Panc1 (cell line): ENCODE measurements around the gene UQCC5. TPM values are rescaled to one million over a fixed set of nuclear protein-coding genes. Genes with fewer than 3 reads are reported as not detected.

Source experiments
- ATAC-seq: fragments of 200-7000 bp; cut with Tn5 transposase; 2 replicates; pipeline ENCODE4 v1.9.1; 2020; ENCODE audit warnings: mild to moderate bottlenecking, moderate library complexity
- BruUV-seq: library from RNA; stranded (reverse); fragments of 400-500 nt; replicated peaks from 2 replicates; lab custom pipeline; 2021; lab: Mats Ljungman, UMichigan
- CTCF ChIA-PET: fragments of 300-600 bp; sonication (Branson Sonifier 250); formaldehyde crosslinking; loops from one replicate; lab custom pipeline; 2022; ENCODE audit warnings: antibody characterized with exemption; lab: Charles Lee
- POLR2A ChIA-PET: fragments of 300-600 bp; sonication (Branson Sonifier 250); formaldehyde crosslinking; loops from one replicate; lab custom pipeline; 2022; ENCODE audit warnings: antibody characterized with exemption; lab: Charles Lee
- DNase-seq: peaks from one replicate; pipeline ENCODE4 v3.0.0-alpha.2; 2010; ENCODE audit warnings: low read depth, low spot score
- H3K27ac ChIP-seq: 2 replicates; pipeline ENCODE4 v1.5.1; 2011; ENCODE audit warnings: mild to moderate bottlenecking, low read length, inconsistent platforms
- H3K27me3 ChIP-seq: fragments of 200-500 bp; sonication (Bioruptor generic); 2 replicates; pipeline ENCODE4 v1.6.0; 2014; ENCODE audit warnings: low read length, inconsistent platforms; ENCODE audit not compliant: control insufficient read depth, insufficient read depth
- H3K36me3 ChIP-seq: fragments of 200-500 bp; sonication (Bioruptor generic); 2 replicates; pipeline ENCODE4 v1.5.1; 2014; ENCODE audit warnings: inconsistent platforms, mild to moderate bottlenecking, low read length, moderate library complexity; ENCODE audit not compliant: control insufficient read depth, insufficient read depth
- H3K4me1 ChIP-seq: 2 replicates; pipeline ENCODE4 v1.5.1; 2011; ENCODE audit warnings: inconsistent platforms, mild to moderate bottlenecking, low read length, moderate library complexity; ENCODE audit not compliant: control insufficient read depth, insufficient read depth
- H3K4me3 ChIP-seq, 2 experiments: 2 replicates each; pipeline ENCODE4 v1.5.1; 2011 to 2012; ENCODE audit warnings: low read depth in 2 of 2, low read length in 2 of 2, mild to moderate bottlenecking in 2 of 2, inconsistent platforms in 1 of 2, moderate library complexity in 1 of 2
- H3K9me3 ChIP-seq: fragments of 200-500 bp; sonication (Bioruptor generic); 2 replicates; pipeline ENCODE4 v1.5.1; 2014; ENCODE audit warnings: low read depth, mild to moderate bottlenecking, inconsistent platforms, low read length, moderate library complexity; ENCODE audit not compliant: control insufficient read depth, insufficient read depth
- POLR2AphosphoS5 ChIP-seq: IDR thresholded peaks from 2 replicates; pipeline ENCODE4 v1.6.1; 2012; ENCODE audit warnings: mild to moderate bottlenecking, low read depth, low read length, moderate library complexity
- SIN3A ChIP-seq: IDR thresholded peaks from 2 replicates; pipeline ENCODE4 v1.6.1; 2012; ENCODE audit warnings: low read depth, mild to moderate bottlenecking, low read length, moderate library complexity, borderline replicate concordance; ENCODE audit not compliant: insufficient read depth
- TCF7L2 ChIP-seq: IDR thresholded peaks from 2 replicates; pipeline ENCODE4 v1.6.1; 2011; ENCODE audit warnings: mild to moderate bottlenecking, low read depth, low read length, inconsistent platforms
- in situ Hi-C: cut with HindIII; loops from 2 replicates; pipeline ENCODE4 v1.10.0; 2016; ENCODE audit warnings: low sequenced_read_pairs, low pct_unique_long_range_greater_than_20kb
- intact Hi-C: fragments of 100-400 bp; cut with micrococcal nuclease; formaldehyde crosslinking; loops from one replicate; pipeline ENCODE4 v1.10.0; 2022; ENCODE audit not compliant: unreplicated experiment
- total RNA-seq: library from RNA; stranded (reverse); gene quantifications from one replicate; pipeline ENCODE4 v1.2.1, GENCODE V29; 2021; ENCODE audit not compliant: unreplicated experiment
- TF ChIP-seq, protein P1 (sequence below): fragments of 450-650 bp; IDR thresholded peaks from 2 replicates; pipeline ENCODE4 v1.5.1; 2017; ENCODE audit warnings: mild to moderate bottlenecking
- TF ChIP-seq, protein P2 (sequence below), 2 experiments: IDR thresholded peaks; 2 replicates each; pipeline ENCODE4 v1.6.1; 2011 to 2012; ENCODE audit warnings: low read depth in 2 of 2, control low read depth in 1 of 2, low read length in 1 of 2, mild to moderate bottlenecking in 1 of 2, moderate library complexity in 1 of 2; ENCODE audit not compliant: insufficient read depth in 1 of 2

UQCC5 gene
- total RNA-seq, 1 experiment from 2014 or later = 27.3 TPM

DNA sequence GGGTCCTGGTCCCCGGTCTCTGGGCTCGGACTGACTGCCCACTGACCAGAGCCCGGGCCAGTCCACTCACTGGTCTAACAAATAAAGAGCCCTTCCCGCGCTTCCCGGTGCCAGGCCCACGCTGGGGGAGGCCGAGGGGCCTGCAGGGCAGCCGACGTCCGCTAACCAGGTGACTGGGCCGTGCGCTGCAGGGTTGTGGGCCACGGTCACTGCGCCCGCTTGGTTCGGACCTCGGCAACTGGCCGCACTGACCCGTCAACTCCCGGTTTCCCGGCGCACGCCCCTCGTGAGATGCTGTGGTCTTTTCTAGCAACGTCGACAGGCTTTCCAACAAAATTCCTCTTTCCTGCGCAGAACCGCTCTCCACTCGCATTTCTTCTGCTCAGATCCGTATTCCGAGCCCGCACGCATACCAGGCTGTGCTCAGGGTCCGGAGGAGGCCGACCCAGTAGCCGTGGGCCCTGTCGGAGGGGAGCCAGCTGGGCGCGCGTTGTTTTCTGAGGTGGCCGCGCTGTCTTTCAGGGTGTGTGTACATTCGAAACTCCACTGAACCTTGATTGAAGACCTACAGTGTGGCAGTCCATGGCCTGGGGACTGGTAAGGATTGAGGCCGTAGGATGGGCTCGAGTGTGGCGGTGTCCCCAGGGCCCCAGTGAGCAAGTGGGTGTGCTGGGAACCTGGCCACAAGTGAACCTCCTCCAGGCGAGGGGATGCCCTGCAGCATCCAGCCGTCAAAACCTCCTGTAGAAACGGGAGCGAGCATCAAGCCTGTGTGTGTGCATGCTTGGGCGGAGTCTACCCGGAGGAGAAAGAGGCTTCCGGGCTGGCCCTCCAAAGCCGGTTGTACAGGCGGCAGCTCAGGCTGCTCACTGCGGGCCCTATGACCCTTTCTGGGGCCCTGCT, 1.9 kb upstream of the UQCC5 start:
- Histone ChIP-seq H3K27ac (peak overlapping the region; percentile 77), H3K36me3 (no peaks in the 10 kb centered on the region; the same call in 1 of the 2 replicates), H3K4me1 (peaks cover 21% of the 10 kb centered on the region), H3K27me3 (no peaks in the 10 kb centered on the region), H3K4me3 (peak overlapping the region; percentile 49 to 54), H3K9me3 (no peaks in the 10 kb centered on the region)
- POLR2A ChIA-PET = no interaction called here
- peak; percentile 20; the same call in 1 of the 2 replicates for ATAC-seq
- CTCF ChIA-PET = no interaction called here
- intact Hi-C loops (no loop called here), in situ Hi-C loops (no loop called here)
- TF ChIP-seq SIN3A (no peak), TCF7L2 (no peak), POLR2AphosphoS5 (no peak)
- no TSS peak for BruUV-seq
- DNase-seq = no peak

DNA sequence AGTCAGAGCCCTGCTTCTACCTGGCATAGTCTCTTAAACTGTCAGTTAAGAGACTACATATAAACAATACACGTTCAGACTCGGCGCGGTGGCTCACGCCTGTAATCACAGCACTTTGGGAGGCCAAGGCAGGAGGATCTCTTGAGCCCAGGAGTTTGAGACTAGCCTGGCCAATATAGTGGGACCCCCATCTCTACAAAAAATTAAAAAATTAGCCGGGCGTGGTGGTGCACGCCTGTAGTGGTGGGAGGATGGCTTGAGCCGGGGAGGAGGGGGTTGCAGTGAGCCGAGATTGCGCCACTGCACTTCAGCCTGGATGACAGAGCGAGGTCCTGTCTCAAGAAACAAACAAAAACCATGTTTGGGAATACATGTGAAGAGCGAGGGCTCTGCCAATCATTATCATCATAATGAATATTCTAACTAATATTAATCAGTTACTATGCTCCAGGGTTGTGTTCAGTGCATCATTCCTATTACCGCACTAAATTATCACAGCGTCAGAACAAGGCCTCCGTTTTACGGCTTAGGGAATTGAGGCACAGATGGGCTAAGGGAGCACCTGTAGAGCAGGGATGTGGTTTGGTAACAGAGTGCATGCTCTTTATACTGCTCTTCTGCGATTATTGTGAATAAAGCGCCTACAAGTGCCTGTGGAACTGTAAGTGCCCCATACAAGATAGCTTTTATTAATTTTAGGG, 844 bp upstream of the UQCC5 start:
- Histone ChIP-seq H3K27ac (peak overlapping the region; percentile 82), H3K4me1 (peaks cover 21% of the 10 kb centered on the region), H3K27me3 (no peaks in the 10 kb centered on the region), H3K36me3 (no peaks in the 10 kb centered on the region; the same call in 1 of the 2 replicates), H3K4me3 (peak overlapping the region; percentile 25 to 49; a peak in 3 of 4 replicates), H3K9me3 (no peaks in the 10 kb centered on the region)
- intact Hi-C loops = no loop called here
- BruUV-seq = no TSS peak
- DNase-seq = no peak
- in situ Hi-C loops = no loop called here
- TF ChIP-seq, protein P1, sequence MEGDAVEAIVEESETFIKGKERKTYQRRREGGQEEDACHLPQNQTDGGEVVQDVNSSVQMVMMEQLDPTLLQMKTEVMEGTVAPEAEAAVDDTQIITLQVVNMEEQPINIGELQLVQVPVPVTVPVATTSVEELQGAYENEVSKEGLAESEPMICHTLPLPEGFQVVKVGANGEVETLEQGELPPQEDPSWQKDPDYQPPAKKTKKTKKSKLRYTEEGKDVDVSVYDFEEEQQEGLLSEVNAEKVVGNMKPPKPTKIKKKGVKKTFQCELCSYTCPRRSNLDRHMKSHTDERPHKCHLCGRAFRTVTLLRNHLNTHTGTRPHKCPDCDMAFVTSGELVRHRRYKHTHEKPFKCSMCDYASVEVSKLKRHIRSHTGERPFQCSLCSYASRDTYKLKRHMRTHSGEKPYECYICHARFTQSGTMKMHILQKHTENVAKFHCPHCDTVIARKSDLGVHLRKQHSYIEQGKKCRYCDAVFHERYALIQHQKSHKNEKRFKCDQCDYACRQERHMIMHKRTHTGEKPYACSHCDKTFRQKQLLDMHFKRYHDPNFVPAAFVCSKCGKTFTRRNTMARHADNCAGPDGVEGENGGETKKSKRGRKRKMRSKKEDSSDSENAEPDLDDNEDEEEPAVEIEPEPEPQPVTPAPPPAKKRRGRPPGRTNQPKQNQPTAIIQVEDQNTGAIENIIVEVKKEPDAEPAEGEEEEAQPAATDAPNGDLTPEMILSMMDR = no peak
- TF ChIP-seq, protein P2, sequence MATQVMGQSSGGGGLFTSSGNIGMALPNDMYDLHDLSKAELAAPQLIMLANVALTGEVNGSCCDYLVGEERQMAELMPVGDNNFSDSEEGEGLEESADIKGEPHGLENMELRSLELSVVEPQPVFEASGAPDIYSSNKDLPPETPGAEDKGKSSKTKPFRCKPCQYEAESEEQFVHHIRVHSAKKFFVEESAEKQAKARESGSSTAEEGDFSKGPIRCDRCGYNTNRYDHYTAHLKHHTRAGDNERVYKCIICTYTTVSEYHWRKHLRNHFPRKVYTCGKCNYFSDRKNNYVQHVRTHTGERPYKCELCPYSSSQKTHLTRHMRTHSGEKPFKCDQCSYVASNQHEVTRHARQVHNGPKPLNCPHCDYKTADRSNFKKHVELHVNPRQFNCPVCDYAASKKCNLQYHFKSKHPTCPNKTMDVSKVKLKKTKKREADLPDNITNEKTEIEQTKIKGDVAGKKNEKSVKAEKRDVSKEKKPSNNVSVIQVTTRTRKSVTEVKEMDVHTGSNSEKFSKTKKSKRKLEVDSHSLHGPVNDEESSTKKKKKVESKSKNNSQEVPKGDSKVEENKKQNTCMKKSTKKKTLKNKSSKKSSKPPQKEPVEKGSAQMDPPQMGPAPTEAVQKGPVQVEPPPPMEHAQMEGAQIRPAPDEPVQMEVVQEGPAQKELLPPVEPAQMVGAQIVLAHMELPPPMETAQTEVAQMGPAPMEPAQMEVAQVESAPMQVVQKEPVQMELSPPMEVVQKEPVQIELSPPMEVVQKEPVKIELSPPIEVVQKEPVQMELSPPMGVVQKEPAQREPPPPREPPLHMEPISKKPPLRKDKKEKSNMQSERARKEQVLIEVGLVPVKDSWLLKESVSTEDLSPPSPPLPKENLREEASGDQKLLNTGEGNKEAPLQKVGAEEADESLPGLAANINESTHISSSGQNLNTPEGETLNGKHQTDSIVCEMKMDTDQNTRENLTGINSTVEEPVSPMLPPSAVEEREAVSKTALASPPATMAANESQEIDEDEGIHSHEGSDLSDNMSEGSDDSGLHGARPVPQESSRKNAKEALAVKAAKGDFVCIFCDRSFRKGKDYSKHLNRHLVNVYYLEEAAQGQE (IDR thresholded peaks at IDR 0.05; ENCODE audit: insufficient read depth in 1 of 2, low read depth in 2 of 2, low read length in 1 of 2) = no peak
- TF ChIP-seq TCF7L2 (no peak), SIN3A (no peak), POLR2AphosphoS5 (no peak)
- no peak for ATAC-seq
- POLR2A ChIA-PET = interaction anchor here (0.7 kb wide), 1 partner anchor 8 kb away, joined by 3 read pairs; no protein-coding TSS in a partner anchor
- CTCF ChIA-PET = no interaction called here
